RKO (cell line): ENCODE results near the gene ANXA9.

ENCODE experiments used
- DNase-seq: peaks from one replicate; pipeline ENCODE4 v3.0.0-alpha.2; 2016; ENCODE audit warnings: low spot score

The ANXA9 gene

DNA sequence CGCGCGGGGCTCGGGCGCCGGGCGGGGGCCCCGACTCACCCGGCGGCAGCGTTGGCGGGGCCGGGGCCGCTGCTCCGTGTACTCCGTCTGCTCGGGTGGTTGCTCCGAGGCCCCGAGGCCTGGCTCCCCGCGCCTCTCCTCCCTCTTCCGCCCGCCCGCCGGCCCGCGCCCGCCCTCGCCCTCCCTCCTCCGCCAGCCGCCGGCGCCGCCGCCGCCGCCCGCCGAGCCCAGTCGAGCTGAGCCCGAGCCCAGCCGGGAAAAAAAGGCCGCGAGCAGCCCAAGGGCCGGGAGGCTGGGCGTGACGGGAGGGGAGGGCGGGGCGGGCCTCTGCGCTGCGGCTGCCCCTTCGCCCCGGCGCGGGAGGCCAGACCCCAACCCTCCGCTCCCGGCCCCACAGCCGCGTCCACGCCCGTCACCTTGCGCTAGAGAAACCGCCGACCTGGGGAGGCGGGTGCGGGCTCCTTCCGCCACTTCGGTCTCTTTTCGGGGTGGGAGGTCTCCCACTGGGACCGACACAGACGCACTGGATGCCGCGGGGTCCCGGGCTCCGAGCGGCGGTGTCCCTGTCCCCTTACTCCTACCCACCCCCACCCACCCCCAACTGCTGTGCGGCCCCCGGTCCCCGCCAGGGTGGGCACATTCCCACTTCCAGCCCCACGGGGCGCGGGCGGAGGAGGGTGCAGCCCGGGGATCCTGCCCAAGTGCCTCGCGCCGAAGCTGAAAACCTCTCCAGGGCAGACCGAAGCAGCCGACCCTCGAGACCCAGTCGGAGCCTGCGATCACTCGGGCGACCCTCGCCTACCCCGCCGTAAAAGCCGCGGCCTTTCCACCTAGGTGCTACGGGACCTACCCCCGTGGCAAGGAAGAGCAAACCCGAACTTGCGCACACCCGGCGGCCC, 7.3 kb upstream of the ANXA9 start, which contains the start of gene CERS2:
Gene CERS2, minus strand, starts transcription at position 256 of the 899 bp plus-strand sequence. CDS start 5,745 bp downstream, outside the sequence.
- DNase-seq, result peak; percentile 60

DNA sequence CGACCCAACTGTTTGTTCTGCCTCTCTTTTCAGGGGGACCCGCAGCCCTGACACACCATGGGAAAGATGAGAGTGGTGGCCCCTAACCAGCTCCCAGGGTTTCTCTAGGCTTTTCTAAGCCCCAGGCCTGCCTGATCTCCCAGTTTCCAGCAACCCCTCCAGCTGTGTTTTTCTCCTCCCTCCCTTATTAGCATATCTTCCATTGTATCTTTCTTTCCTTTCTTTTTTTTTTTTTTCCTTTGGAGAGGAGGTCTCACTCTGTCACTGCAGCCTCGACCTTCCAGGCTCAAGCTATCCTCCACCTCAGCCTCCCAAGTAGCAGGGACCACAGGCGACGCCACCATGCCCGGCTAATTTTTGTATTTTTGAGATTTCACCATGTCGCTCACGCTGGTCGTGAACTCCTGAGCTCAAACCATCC, 5.7 kb upstream of the ANXA9 start:
- DNase-seq, result no peak

DNA sequence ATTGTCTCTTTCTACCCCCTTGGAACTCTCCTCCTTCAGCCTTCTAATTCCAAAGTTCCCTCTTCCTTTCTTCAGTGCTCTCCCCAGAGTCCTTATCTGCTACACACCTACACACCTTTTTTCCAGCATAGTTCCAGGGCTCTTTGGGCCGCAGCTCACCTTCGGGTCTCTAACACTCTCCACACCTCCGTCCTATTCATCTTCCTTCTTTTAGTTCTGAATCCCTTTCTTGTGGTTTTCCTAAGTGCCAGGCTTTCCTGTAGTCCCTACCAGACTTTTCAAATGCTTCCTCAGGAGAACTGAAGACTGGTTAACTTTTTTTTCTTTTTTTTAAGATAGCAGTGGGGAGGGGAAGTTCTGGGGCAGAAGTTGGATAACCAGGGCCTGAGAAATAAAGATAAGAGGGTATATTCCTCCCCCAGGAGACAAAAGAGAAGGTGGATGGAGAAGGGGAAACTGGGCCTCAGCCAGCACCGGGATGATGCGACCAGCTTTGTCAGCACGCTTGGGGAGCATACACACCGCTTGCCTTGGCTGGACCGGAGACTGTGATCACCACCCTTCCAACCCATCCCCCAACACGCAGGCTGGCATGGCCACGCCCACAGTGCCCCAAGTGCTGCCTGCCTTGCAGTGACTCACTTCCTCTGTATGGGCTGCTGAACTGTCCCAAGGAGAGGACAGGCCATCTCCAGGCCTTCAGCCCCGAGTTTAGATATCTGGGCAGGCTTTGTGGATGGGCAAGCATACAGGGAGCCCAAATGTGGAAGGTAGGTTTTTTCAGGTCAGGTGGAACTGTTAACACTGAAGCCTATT, 5.0 kb upstream of the ANXA9 start:
- DNase-seq, result peak; percentile 77

DNA sequence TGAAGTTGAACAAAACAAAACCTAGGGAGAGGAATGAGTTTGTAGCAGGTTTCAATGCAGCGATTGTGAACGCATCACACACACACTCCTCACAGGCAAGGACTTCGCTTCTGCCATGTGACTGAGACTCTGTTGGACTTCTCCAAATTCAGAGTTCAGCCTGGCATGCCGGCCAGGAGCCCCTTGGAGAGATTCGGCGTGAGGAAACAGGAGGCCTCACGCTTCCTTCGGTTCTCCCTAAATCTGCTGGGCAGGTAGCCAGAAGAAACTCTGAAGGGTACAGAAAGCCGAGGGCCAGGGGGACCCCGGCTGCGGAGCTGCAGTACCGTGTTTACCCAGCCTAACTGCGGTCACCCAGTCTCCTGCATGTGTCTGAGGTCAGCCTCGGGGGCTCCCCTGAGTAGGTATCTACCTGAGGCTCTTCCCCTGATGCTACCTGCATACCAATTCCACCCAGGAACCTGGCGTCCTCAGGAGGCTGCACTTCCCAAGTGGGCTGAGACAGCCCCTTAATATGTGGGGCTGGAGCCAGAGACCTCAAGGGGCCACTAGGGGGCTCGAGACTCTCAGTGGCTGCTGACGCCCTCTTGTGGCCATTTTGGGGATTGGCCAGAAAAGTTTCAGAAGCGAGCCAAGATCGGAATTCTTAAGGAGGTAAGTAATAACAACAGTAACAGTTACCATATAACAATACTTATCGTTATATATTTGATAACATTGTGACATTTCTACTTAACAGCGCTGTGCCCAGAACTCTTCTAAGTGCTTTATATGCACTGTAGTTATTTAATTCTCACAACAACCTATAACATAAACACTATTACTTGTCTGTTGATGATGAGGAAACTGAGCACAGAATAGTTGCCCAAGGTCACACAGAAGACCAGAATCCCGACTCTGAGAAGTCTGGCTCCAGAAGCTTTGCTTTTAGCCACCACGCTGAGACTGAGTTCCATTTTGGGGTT, 2.7 kb upstream of the ANXA9 start:
- DNase-seq, result peak; percentile 88

DNA sequence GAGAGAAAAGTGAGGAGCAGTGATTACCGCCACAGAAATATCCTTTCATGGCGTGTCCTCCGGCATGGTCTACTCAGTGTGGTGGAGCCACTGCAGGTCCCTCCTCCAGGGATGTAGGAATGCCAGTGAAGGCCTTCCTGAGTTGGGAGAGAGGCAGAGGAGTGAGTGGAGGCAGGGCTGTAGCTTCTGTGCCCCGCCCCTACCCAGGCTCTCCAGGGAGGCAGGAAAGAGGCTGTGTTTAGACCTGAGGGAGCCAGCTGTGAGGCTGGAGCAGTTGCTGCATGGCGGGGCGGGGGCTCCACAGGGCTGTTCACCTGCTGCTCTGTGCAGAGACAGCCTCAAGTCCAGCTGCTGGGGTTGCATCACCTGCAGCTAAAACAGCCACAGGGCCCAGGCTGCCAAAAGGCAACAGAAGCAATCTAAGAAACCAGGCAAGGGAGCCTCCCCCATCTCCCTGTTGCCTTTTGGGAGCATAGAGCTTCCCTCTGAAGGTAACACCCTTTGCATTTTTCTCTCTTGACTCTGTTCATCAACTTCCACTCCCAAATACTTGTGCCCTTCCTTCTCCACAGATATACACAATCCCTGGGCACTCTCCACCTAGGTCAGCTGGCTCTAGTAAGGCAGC, 801 bp upstream of the ANXA9 start:
- no peak for DNase-seq

DNA sequence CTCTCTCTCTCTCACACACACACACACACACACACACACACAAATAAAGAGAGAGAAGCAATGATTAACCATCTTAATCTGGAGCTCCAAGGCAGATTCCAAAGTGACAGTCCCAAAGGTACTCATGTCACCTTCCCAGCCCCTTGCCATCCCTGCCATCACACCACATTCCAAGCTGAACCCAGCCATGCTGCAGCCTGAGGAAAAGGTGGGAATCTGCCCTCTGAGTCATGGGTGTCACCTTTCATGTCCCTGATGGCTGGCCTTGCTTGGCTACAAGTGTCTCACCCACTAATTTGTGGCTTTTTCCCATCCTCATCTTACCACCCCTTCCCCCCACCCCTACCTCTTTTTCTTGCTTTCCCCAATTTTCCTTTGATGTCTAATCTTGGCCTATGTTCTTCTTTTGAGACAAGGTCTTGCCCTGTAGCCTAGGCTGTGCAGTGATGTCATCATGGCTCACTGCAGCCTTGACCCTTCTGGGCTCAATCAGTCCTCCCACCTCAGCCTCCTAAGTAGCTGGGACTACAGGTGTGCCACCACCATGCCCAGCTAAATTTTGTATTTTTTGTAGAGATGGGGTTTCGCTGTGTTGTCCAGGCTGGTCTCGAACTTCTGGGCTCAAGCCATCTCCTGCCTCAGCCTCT, 3.2 kb downstream of the ANXA9 start:
- no peak for DNase-seq

DNA sequence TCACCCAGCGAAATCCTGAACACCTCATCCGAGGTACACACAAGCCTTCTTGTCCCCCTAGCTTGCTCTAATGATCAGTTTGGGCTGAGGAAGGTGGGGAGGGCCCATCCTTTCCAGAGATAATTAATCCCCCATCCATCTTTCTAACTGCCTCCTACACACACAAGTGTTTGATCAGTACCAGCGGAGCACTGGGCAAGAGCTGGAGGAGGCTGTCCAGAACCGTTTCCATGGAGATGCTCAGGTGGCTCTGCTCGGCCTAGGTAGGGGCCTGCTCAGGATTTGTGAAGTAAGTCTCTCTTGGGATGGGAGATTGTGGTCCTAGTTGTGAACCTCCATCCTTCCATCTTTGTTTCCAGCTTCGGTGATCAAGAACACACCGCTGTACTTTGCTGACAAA, 5.8 kb downstream of the ANXA9 start:
- no peak for DNase-seq

DNA sequence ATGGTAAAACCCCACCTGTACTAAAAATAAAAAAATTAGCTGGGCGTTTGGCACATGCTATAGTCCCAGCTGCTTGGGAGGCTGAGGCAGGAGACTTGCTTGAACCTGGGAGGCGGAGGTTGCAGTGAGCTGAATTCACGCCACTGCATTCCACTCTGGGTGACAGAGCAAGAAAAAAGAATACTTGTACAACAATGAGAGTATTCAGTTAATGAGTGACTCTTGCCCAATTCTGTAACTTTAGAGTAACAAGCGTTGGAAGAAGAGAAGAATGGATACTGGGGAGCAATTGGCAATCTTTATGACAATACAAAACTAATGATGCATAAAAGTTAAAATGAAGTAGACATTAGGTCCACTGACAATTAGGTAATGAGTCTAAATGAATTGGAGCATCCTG, 10.5 kb downstream of the ANXA9 start:
- no peak for DNase-seq

DNA sequence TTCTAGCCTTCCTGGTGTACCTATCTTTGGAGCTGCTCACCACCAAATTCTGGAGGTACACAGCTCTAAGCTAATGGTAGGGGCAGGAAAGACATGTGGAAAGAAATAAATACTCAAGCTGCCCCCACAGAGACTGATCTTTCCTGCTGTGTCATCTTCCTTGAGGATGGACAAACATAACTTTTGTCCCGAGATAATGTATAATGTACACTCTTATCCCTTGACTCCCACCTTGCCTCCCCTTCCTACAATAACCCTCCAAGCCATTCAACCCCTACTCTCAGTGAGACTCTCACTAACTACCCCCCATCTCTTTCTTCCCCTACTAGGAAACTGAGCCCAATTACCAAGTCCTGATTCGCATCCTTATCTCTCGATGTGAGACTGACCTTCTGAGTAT, 12.2 kb downstream of the ANXA9 start:
- DNase-seq, result no peak

DNA sequence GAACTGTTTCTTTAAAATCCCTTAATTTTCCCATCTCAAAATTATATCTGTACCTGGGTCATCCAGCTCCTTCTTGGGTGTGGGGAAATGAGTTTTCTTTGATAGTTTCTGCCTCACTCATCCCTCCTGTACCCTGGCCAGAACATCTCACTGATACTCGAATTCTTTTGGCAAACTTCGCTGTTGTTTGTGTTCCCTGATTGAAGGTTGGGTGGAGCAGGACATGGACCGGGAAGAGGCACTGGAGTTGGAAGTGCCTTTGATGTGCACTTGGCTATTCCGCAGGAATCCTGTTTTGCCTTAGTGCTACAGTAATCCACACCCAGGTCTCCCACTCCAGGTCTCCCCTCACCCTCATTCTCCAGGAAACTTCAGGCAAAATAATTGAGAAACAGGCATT, 13.4 kb downstream of the ANXA9 start:
- no peak for DNase-seq

DNA sequence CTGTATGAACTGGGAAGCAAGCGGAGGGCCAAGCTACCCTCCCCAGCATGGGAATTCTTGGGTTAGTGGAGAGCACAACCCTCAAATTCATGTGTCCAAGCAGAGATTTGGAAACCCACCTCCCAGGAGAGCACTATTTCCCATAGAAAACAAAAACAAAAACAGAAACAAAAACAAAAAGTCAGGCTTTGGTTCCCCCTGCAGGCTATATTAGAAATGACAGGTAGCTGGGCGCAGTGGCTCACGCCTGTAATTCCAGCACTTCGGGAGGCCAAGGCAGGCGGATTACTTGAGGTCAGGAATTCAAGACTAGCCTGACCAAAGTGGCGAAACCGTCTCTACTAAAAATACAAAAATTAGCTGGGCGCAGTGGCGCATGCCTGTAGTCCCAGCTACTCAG, 13.8 kb downstream of the ANXA9 start:
- DNase-seq, result no peak

DNA sequence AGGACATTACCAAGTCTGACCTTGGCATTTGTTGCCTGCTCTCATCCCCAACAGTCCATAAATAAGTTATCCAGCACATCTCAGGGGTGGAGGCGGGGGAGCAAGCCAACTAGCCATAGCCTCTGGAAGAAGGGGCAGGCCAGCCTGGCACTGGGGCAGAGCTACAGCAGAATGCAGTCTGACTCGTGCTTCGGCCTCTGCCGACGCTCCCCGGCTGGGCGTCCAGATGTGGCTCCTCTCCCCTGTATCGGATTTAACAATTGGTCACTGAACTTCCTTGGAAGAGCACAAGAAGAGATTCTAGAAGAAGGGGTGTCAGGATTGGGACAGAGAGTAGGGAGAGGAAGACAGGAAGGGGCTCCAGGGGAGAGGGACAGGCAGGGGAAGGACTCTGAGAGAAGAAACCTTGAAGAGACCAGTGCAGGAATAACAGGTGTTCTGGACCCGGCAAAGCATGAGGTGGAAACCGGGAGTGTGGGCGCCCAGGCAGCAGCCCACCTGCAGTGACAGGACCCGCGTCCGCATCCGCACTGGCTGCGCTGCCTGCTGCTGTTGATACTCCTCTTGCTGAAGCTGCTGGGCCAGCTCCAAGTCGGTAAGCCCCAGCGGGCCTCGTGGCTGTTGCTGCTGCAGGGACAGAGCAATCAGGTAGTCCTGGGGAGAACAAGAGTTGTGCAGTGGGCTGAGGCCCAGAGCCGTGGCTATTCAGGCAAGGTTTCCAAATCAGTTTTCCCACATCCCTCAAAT, 15.2 kb downstream of the ANXA9 start:
- no peak for DNase-seq

DNA sequence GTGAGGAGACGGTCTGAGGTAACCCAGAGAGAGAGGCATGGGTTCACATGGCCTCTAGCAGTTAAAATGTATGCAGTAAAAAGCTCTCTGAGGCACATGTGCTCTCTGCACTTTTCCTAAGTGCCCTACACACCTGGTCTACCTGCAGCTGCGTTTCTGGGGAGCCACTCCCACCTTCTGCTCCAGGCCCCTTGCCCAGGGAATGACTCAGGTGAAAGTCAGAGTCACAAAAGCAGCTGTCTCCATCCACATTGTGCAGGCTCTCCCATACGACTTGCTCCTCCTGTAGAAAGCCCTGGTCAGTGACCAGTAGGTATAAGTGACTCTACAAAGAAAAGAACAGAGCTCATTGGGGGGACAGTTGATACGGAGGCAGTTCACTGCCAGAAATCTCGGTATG, 15.9 kb downstream of the ANXA9 start:
- DNase-seq, result no peak

DNA sequence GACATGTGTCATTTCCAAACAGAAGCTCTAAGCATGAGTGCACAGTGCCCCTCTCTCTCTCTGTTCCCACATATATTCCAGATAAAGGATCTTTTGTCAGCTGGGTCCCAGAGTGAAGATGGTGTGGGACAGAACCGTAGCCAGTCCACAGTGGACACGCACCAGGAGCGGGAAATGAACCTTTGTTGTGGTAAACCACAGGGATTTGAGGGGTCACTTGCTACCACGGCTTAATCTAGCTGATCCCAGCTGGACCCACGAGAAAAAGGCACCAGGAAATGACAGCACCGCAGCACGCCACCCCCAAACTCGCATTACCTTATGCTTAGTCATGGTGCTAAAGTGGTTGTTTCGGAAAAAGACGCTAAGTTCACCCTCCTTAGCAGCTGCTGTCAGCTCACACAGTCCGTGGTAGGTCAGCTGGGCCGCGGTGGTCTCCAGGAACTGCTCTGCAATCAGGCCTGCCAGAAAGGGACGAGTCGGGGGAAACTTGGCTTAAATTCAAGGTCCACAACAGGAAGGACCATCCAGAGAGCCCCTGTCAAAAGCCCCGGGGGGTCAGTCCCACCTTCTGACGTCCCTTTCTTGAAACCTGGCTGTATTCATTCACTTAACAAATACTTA, 17.1 kb downstream of the ANXA9 start:
- peak; percentile 79 for DNase-seq

DNA sequence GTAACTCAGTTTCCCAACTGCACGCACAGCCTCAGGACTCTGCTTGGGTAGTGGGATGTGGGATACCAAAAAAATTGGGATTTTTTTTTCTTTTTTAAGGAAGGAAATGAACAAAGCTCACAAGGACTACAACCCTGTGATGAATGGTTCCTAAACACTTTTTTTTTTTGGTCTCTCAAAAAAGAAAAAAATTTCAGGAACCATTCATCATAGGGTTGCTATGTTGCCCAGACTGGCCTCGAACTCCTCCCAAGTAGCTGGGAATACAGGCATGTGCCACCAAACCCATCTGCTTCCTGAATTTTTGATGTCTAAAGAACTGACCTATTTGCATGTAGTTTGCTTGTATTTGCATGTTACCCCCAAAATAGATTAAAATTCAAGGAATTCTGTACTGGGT, 17.8 kb downstream of the ANXA9 start:
- no peak for DNase-seq

DNA sequence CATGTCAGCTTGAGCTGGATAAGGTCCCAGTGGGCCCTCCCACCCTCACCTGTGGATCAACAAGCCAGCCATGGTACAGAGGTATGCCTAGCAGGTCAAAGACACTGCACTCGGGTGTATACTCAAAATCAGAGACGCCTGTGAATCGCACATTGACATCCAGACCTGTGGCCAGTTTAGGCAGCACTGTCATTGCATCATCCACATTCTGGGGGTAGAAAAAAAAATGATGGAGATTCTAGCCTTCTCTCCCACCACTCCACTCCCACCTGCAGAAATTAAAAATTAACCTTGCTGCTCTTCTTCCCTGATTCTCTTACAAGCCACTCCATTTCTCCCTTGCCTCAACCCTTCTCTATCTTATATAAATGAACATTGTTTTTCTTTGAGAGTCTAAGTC, 18.3 kb downstream of the ANXA9 start:
- no peak for DNase-seq

DNA sequence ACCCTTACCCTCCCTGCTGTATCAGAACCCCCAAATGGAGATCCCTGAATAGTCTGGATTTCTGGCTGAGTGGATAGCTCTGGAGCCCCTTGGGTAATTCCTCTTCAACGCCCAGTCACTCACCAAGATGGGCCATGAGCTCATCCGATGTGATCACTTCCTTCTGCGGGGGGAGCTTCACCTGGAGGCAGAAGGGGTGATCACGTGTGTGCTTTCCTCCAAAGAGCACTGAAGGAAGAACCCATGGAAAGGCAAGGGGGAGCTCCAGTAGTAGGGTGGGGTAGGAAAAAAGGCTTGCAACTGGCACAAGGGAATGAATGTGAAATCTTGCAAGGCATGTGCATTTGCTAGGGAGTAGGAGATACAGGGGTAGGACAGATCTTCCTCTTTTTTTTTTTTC, 19.5 kb downstream of the ANXA9 start:
- no peak for DNase-seq

DNA sequence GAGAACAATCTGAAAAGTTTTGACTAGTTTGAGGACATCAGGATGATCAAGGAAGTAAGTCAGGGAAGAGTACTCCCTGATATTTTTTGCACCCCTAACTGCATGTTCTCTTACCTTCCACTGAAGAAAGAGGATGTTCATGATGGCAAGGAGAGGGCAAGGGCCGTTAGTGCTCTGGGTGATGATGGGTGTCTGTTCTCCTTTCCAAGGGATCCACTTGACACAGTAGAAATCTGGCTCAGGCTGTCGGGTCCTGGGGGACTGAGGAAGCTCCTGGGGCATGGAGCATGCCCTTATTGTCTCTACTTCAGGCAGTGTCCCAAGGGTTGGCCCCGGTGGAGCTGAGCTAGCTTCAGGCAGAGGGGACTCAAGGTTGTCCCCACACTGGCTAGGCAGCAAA, 20.0 kb downstream of the ANXA9 start:
- no peak for DNase-seq

DNA sequence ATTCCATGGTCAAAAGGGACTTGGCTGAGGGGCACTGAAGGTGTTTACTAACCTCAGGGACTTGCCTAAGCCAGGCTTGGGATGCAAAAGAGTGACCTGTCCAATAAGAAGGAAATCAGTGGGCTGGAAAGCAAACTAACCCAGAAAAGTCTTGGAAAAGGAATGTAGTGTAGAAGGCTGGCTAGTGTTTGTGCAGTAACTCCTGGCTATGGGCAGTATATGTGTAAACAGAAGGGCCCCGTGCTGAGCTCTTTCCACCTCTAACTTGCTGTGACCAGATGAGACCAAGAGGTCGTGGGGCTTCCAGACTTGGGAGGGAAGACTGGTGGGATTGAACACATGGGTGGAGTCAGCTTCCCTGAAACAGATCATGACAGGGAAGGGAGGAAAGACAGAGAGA, 20.5 kb downstream of the ANXA9 start:
- DNase-seq, result no peak

DNA sequence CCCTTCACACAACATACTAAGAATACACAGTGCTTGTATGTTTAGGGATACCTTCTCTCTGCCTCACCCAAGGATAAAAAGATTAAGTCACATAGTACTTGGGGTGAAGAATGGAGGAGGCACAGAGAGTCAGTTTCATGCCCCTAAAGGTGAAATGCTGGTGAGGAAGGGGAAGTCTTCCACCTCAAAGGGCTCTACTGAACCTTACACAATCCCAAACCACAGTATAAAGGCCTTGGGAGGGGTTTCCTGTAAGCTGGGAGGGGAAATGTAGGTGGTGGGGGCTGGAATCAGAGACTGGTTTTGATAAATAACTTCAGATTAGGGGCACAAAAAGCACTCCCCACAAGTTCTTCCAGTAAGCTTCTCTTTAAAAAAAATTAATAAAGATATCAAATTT, 21.1 kb downstream of the ANXA9 start:
- DNase-seq, result no peak
